OCI-LY1 (cell line): Measurements from ENCODE around the gene ABR.

Source experiments
- H2AFZ ChIP-seq: fragments of 200-600 bp; sonication (generic), shearing (Covaris generic); 2 replicates; pipeline ENCODE4 v1.6.0; 2014; ENCODE audit warnings: antibody characterized with exemption, mild to moderate bottlenecking, low read length
- H3F3A ChIP-seq: fragments of 200-600 bp; sonication (generic), shearing (Covaris generic); 2 replicates; pipeline ENCODE4 v1.6.0; 2014; ENCODE audit warnings: mild to moderate bottlenecking, antibody characterized with exemption, low read length, moderate library complexity; ENCODE audit not compliant: insufficient read depth
- H3K27ac ChIP-seq: fragments of 200-600 bp; sonication (generic); 2 replicates; pipeline ENCODE4 v1.5.1; 2014; ENCODE audit warnings: low read length, mixed run types, mild to moderate bottlenecking, low read depth; ENCODE audit not compliant: poor library complexity, severe bottlenecking
- H3K27me3 ChIP-seq: fragments of 200-600 bp; sonication (generic); 2 replicates; pipeline ENCODE4 v1.6.0; 2014; ENCODE audit warnings: antibody characterized with exemption, mild to moderate bottlenecking, low read length, moderate library complexity; ENCODE audit not compliant: insufficient read depth
- H3K36me3 ChIP-seq: fragments of 200-600 bp; sonication (generic); 2 replicates; pipeline ENCODE4 v1.6.1; 2014; ENCODE audit warnings: mild to moderate bottlenecking, antibody characterized with exemption, low read length, moderate library complexity, mixed read lengths; ENCODE audit not compliant: insufficient read depth
- H3K4me1 ChIP-seq: fragments of 200-600 bp; sonication (generic); 2 replicates; pipeline ENCODE4 v1.5.1; 2014; ENCODE audit warnings: mild to moderate bottlenecking, low read length, moderate library complexity; ENCODE audit not compliant: insufficient read depth, severe bottlenecking
- H3K4me2 ChIP-seq: fragments of 200-600 bp; sonication (generic), shearing (Covaris generic); 2 replicates; pipeline ENCODE4 v1.6.1; 2014; ENCODE audit warnings: low read length
- H3K4me3 ChIP-seq: fragments of 200-600 bp; sonication (generic); 2 replicates; pipeline ENCODE4 v1.5.1; 2014; ENCODE audit warnings: low read length, low read depth, mild to moderate bottlenecking, mixed read lengths; ENCODE audit not compliant: poor library complexity, severe bottlenecking
- H3K79me2 ChIP-seq: fragments of 200-600 bp; shearing (Covaris generic); 2 replicates; pipeline ENCODE4 v1.6.1; 2016; ENCODE audit warnings: mixed run types, low read length, mixed read lengths; ENCODE audit not compliant: insufficient read depth
- H3K9ac ChIP-seq: fragments of 200-600 bp; sonication (generic), shearing (Covaris generic); 2 replicates; pipeline ENCODE4 v1.6.1; 2014; ENCODE audit warnings: mild to moderate bottlenecking, low read length, mixed read lengths
- H3K9me2 ChIP-seq: fragments of 200-600 bp; sonication (generic), shearing (Covaris generic); 2 replicates; pipeline ENCODE4 v1.6.1; 2014; ENCODE audit warnings: low read depth, mild to moderate bottlenecking, low read length, mixed read lengths
- H3K9me3 ChIP-seq: fragments of 200-600 bp; shearing (Covaris generic); 2 replicates; pipeline ENCODE4 v1.6.1; 2014; ENCODE audit warnings: low read length, mixed read lengths
- H4K20me1 ChIP-seq: fragments of 200-600 bp; sonication (generic), shearing (Covaris generic); 2 replicates; pipeline ENCODE4 v1.6.0; 2016; ENCODE audit warnings: mild to moderate bottlenecking, low read length; ENCODE audit not compliant: insufficient read depth
- CTCF ChIP-seq: fragments of 200-600 bp; sonication (generic), shearing (Covaris generic); IDR thresholded peaks from 2 replicates; pipeline ENCODE4 v1.5.1; 2017; ENCODE audit warnings: mild to moderate bottlenecking, antibody characterized with exemption, low read length, moderate library complexity, mixed read lengths
- EZH2 ChIP-seq: fragments of 200-600 bp; sonication (generic), shearing (Covaris generic); IDR thresholded peaks from 2 replicates; pipeline ENCODE4 v1.8.0; 2017; ENCODE audit warnings: borderline replicate concordance, mixed run types, mild to moderate bottlenecking, antibody characterized with exemption, low read length, moderate library complexity, mixed read lengths

Gene ABR

GRCh38 chr17:1003633-1003971 lies 176.2 kb downstream of the ABR start:
- Histone ChIP-seq H3K27ac (no peak overlapping the region), H3K4me2 (no peak overlapping the region), H3K27me3 (no peaks in the 10 kb centered on the region), H3K36me3 (peaks cover 66% of the 10 kb centered on the region), H3K4me3 (no peak overlapping the region), H2AFZ (no peak overlapping the region), H3K79me2 (no peaks in the 10 kb centered on the region), H3K9me2 (no peaks in the 10 kb centered on the region), H3K9ac (no peak overlapping the region), H3K9me3 (no peaks in the 10 kb centered on the region), H3K4me1 (no peaks in the 10 kb centered on the region), H3F3A (no peaks in the 10 kb centered on the region), H4K20me1 (no peaks in the 10 kb centered on the region)
- TF ChIP-seq CTCF = no peak
- TF ChIP-seq EZH2 = no peak

GRCh38 chr17:1002771-1003555 lies 176.8 kb downstream of the ABR start:
- no peak overlapping the region for H2AFZ ChIP-seq
- no peak overlapping the region for H3K27ac ChIP-seq
- H3F3A ChIP-seq = no peaks in the 10 kb centered on the region
- TF ChIP-seq EZH2 (no peak), CTCF (no peak)
- H3K9me2 ChIP-seq = no peaks in the 10 kb centered on the region
- no peaks in the 10 kb centered on the region for H3K79me2 ChIP-seq
- peaks cover 66% of the 10 kb centered on the region for H3K36me3 ChIP-seq
- no peak overlapping the region for H3K4me2 ChIP-seq
- no peak overlapping the region for H3K4me3 ChIP-seq
- H3K27me3 ChIP-seq = no peaks in the 10 kb centered on the region
- no peaks in the 10 kb centered on the region for H3K9me3 ChIP-seq
- no peaks in the 10 kb centered on the region for H4K20me1 ChIP-seq
- H3K4me1 ChIP-seq = peaks cover 5% of the 10 kb centered on the region
- no peak overlapping the region for H3K9ac ChIP-seq

- H3K27ac ChIP-seq = no peak overlapping the region
- H3K9ac ChIP-seq = no peak overlapping the region
- no peak overlapping the region for H2AFZ ChIP-seq
- peaks cover 9% of the 10 kb centered on the region for H3K4me1 ChIP-seq
- no peaks in the 10 kb centered on the region for H3K9me3 ChIP-seq
- H3F3A ChIP-seq = no peaks in the 10 kb centered on the region
- TF ChIP-seq EZH2 (no peak), CTCF (no peak)
- no peak overlapping the region for H3K4me2 ChIP-seq
- H3K36me3 ChIP-seq = peaks cover 62% of the 10 kb centered on the region
- no peaks in the 10 kb centered on the region for H4K20me1 ChIP-seq
- no peak overlapping the region for H3K4me3 ChIP-seq
- no peaks in the 10 kb centered on the region for H3K9me2 ChIP-seq
- H3K79me2 ChIP-seq = no peaks in the 10 kb centered on the region
- no peaks in the 10 kb centered on the region for H3K27me3 ChIP-seq
Measured at GRCh38 chr17:1002412-1002753, 177.4 kb downstream of the ABR start.
